Measurements from ENCODE around the gene CEP126.
"Not testable (repeated sequence)": the region's sequence is repeated elsewhere in the genome, so short reads cannot be mapped to it uniquely, and the experiment has no call there.

The CEP126 gene

DNA sequence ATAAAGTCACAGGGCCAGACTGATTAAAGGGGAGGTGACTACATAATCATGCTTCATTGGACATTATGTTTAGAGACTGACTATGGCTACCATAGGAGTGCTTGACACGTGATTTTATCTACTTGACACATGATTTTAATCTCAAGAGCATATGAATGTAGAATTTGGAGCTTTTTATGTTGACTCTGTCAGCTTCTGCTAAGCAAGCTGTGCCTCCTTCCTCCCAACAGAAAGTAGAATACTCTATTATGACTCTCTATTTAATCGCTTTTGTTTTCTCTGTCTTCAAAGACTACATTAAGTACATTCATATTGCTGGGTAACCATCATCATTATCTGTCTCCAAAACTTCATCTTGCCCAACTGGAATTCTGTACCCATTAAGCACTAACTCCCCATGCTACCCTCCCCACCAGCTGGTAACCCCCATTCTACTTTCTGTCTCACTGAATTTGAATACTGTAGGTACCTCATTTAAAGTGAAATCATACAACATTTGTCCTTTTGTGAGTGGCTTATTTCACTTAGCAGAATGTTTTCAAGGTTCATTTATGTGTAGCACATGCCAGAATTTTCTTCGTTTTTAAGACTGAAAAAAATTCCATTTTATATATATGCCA, 26.2 kb downstream of the CEP126 start:
- DNase-seq, result no peak

- DNase-seq, result no peak
Measured at GRCh38 chr11:101944923-101945322, 30.1 kb downstream of the CEP126 start.

GRCh38 chr11:101945448-101945847, 30.6 kb downstream of the CEP126 start:
- DNase-seq, result no peak

- DNase-seq, result no peak
Measured at GRCh38 chr11:101949680-101950220, 34.9 kb downstream of the CEP126 start.

DNA sequence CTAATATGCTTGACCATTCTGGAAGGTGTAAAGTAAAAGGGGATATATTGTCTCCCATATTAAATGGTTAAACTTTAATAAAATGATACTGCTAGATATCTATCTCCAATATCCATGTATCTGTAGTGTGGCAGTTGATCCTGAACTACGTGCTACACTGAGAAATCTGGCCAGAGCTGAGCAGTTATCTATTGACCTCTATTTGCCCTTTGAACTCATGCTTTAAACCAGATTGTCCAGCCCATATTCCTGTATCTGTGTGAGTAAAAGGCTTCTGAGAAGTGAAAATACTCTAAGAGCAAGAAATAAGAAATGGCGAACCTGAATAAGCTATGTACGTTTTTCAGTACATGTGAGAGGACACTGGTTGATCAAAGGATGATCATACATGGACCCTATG, 40.5 kb downstream of the CEP126 start:
- DNase-seq, result no peak

DNA sequence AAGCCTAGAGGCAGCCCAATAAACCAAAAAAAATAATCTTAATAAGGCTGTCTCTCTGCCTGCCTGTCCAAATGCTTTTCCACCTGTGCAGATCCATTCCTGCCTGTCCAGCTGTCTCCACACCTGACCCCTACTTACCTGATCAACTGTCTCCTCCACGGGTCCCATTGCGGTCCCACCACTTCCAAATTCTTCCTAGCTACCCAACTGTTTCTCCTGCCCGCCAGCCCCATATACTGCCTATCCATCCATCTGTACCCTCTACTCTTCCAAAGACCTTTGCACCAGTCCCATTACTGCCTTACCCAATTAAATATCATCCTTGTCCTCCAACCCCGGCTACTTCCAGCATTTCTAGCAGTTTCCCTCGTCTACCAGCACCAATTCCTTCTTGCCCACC, 40.9 kb downstream of the CEP126 start:
- no peak for DNase-seq

DNA sequence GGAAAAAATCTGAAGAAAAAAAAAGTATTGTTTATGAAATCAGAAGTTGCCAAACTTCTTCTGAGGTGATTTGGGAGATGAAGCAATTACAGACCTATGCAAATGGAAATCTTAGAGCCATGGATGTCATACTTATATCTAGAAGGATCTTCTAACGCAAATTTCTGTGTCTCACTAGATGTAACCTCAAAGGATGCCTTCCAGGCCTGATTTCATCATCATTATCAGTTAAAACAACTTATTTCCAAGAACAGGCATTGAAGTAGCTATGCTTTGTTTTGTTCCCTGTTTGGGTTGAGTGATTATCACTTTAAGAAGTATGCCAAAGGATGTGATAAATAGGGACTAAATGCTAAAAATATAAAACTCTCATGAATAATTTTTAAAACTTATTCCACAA, 45.4 kb downstream of the CEP126 start:
- DNase-seq, result no peak

- DNase-seq, result not testable (repeated sequence)
Measured at GRCh38 chr11:101964200-101964599, 49.4 kb downstream of the CEP126 start.

GRCh38 chr11:101974255-101974654, 59.4 kb downstream of the CEP126 start:
- peak; percentile 2 for DNase-seq

- no peak for DNase-seq
Measured at GRCh38 chr11:101974771-101975170, 60.0 kb downstream of the CEP126 start.

GRCh38 chr11:101975734-101976133, 60.9 kb downstream of the CEP126 start:
- DNase-seq, result no peak

DNA sequence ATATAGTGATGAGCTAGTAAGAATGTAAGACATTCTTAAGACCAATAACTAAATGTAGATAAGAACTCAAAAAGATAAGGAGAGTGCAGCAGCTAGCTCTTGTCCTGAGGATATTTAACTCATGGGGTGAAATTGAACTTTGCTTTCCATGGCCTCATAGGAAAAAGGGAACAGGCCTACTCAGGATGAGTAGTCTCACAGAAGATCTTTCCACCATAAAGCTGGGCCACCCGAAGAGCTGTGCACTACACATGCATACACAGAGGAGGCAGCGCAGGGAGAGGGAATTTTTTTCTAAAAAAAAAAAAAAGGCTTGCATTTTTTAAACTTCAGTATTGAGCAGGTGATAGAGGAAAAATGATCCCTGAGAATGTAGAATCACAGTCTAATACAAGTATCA, 72.6 kb downstream of the CEP126 start:
- no peak for DNase-seq

DNA sequence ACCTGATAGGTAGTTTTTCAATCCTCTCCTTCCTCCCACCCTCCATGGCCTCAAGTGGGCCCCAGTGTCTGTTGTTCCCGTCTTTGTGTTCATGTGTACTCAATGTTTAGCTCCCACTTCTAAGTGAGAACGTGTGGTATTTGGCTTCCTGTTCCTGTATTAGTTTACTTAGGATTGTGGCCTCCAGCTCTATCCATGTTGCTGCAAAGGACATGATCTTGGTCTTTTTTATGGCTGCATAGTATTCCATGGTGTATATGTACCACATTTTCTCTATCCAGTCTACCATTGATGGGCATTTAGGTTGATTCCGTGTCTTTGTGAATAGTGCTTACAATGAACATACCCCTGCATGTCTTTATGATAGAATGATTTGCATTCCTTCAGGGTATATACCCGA, 78.4 kb downstream of the CEP126 start:
- no peak for DNase-seq

- not testable (repeated sequence) for DNase-seq
Measured at GRCh38 chr11:101994052-101994469, 79.3 kb downstream of the CEP126 start.

GRCh38 chr11:101996111-101996510, 81.3 kb downstream of the CEP126 start:
- no peak for DNase-seq

DNA sequence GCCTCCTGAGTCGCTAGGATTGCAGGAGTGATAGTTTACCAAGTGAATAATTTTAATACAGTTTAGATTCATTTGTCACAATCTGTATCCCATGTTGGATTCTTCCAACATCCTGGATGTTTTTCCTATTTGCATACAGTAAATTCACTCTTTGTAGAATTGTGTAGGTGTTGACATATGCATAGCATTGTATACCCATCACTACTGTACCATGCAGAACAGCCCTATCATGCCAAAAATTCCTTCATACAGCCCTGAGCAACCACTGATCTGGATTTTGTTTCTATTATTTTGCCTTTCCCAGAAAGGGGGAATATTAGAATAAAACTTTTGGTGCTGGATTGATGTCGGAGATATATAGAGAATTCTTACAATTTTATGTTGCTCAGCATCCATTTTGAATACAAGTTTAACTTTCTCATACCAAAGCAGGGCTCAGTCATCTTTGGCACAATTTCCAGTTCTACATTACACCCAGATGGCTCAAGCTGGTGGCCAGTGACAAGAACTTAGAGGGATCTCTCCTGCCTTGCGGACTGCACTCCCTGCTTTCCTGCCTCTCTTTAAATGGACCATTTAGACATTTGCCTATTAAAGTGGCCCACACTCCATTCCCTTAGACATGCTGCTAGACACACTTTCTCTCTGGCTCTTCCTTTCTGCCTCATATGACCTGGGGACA, 87.0 kb downstream of the CEP126 start:
- DNase-seq, result no peak

DNA sequence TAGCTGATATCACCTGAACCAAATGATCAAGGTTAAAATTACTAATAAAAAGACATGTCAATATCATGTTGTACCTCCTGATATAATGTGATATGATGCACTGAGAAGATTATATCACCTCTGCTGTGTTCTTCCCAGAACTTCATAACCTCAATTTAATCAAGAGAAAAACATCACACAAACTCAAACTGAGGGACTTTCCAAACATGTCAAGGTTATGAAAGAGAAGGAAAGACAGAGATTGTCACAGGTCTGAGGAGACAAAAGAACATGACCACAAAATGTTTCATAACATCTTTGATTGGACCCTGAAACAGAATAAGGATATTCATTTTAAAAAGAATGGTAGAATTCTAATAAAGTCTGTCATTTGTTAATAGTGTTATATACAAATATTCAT, 89.4 kb downstream of the CEP126 start:
- DNase-seq, result no peak

DNA sequence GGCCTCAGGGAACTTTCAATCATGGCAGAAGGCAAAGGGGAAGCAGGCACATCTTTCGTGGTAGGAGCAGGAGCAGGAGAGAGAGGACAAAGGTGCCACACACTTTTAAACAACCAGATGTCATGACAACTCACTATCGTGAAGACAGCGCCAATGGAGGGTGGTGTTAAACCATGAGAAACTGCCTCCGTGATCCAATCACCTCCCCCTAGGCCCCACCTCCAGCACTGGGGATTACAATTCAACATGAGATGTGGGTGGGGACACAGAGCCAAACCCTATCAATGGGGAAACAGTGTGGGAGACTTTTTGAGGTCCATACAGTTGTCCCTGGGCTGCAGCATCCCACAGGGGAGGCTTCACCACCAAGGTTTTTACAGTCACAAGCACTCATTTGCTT, 90.5 kb downstream of the CEP126 start:
- no peak for DNase-seq

DNA sequence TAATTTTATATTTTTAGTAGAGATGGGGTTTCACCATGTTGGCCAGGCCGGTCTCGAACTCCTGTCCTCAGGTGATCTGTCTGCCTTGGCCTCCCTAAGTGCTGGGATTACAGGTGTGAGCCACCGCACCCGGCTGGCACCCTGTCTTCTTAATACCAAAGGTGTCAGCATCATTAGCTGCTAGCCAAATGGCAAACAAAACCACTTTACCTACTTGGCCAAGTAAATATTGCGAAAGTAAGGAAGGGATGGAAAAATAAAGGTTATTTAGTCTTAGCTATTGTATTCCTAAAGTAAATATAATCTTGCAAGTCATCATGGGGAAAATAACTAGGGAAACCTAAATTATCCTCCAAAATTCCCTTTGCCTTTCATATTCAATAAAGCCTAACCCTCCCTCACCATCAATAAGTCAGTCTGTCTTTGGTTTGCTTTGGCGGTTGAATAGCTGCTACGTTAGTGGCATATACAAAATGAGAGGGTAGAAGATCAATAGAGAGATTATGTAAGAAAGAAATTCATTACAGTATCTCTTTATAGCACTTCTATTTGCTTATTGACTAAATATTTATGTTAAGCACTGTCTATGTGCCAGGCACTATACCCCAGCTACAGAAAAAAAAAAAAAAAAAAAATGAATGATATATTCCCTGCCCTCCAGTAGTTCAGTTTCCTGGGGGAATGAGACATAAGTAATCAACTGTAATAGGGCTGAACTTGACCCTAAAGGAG, 92.2 kb downstream of the CEP126 start:
- DNase-seq, result no peak

GRCh38 chr11:102007567-102008437, 93.0 kb downstream of the CEP126 start:
- DNase-seq, result peak; percentile 57

GRCh38 chr11:102010776-102011494, 96.1 kb downstream of the CEP126 start:
- DNase-seq, result no peak

DNA sequence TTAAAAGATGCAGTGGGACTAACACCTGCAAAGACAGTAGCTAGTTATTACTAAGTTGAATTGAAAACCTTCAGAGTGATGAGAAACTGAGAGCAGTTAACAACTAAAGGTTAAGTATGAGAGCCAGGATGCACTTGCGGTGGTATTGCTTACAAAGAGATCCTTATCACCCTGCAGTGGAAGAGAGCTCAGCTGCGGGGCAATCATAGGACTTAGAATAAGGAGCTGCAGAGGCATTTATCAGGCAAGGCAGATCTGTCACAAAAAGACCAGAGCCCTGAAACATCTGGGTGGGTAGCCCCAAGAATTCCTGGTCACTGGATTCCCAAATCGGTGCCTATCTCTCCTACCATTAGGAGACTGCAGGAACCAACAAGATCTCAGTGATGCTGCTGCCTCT, 98.1 kb downstream of the CEP126 start:
- DNase-seq, result no peak

Data from NCI-H1417 treated with DMSO at 0.1 percent for 48 hours (cell line).